GM23248 (cell line): ENCODE results near the gene MYBPC3.

Experiments
- EZH2 ChIP-seq: fragments of 200-600 bp; sonication (generic); IDR thresholded peaks from 2 replicates; pipeline ENCODE4 v1.6.1; 2018; ENCODE audit warnings: antibody characterized with exemption, mild to moderate bottlenecking; ENCODE audit not compliant: insufficient read depth, poor library complexity, severe bottlenecking
- EZH2phosphoT487 ChIP-seq: fragments of 200-600 bp; sonication (generic); IDR thresholded peaks from 2 replicates; pipeline ENCODE4 v1.6.1; 2018; ENCODE audit warnings: antibody characterized with exemption, moderate library complexity, mild to moderate bottlenecking, low read depth; ENCODE audit not compliant: insufficient read depth

GRCh38 chr11:47317064-47317828 lies 35.3 kb downstream of the MYBPC3 start:
- TF ChIP-seq EZH2phosphoT487 (no peak), EZH2 (no peak)
